Right lobe of liver (tissue), 6 donors: Measurements from ENCODE around the gene LRRC28. TPM values are rescaled to one million over a fixed set of nuclear protein-coding genes. Genes with fewer than 3 reads are reported as not detected.
A peak's percentile ranks its signal among the peaks of the same experiment; 100 is the strongest.

Source experiments
- ATAC-seq, 4 donors: fragments of 200-7000 bp; cut with Tn5 transposase; one replicate each; pipeline ENCODE4 v1.9.1; 2020; ENCODE audit warnings: mild to moderate bottlenecking in 4 of 4, moderate library complexity in 4 of 4
- DNase-seq, 3 donors: peaks; one replicate each; pipeline ENCODE4 v3.0.0-alpha.2; 2020
- H3K27ac ChIP-seq, 3 donors: fragments of 200-600 bp; one replicate each; pipeline ENCODE4 v1.8.0; 2022
- H3K27me3 ChIP-seq, 2 donors: fragments of 200-600 bp; one replicate each; pipeline ENCODE4 v1.8.0; 2022
- H3K36me3 ChIP-seq, 4 donors: fragments of 200-600 bp; sonication (generic) in 1 of 4; one replicate each; pipeline versions ENCODE4 v1.5.1 to v1.8.0; 2017 to 2022; ENCODE audit warnings: control low read depth in 1 of 4
- H3K4me1 ChIP-seq, 4 donors: fragments of 200-600 bp; sonication (generic) in 1 of 4; one replicate each; pipeline versions ENCODE4 v1.5.1 to v1.8.0; 2017 to 2022; ENCODE audit warnings: control low read depth in 1 of 4
- H3K4me3 ChIP-seq, 3 donors: fragments of 200-600 bp; one replicate each; pipeline ENCODE4 v1.8.0; 2022
- H3K9me3 ChIP-seq, 4 donors: fragments of 200-600 bp; sonication (generic) in 1 of 4; one replicate each; pipeline versions ENCODE4 v1.5.1 to v1.8.0; 2017 to 2022; ENCODE audit warnings: control low read depth in 1 of 4
- POLR2A ChIP-seq: fragments of 450-650 bp; IDR thresholded peaks from one replicate; pipeline ENCODE4 v1.6.1; 2017; ENCODE audit warnings: antibody characterized with exemption, mild to moderate bottlenecking
- WGBS: methylation state at CpG from one replicate; pipeline ENCODE4 v1.1.6; 2018; ENCODE audit warnings: low coverage, low lambda C conversion rate; ENCODE audit not compliant: insufficient coverage; ENCODE audit errors: missing lambda C conversion rate; 5-methylcytosine and 5-hydroxymethylcytosine counted together
- intact Hi-C, 2 donors: fragments of 100-400 bp; cut with DNase I; formaldehyde crosslinking; loops; one replicate each; pipeline versions ENCODE4 v1.11.2 to v1.14.1; 2022
- total RNA-seq, 6 experiments: library from RNA; depleted of rRNA in 2 of 6; stranded (reverse); fragments of >200 nt in 2 of 6; fragmentation: NEBNext Ultra II Directional in 3 of 6; extraction: Animal tissue kit (Norgen Biotek cat#: 25700) in 3 of 6; gene quantifications; one replicate each; pipeline versions ENCODE4 v1.1.0 to v1.2.4, GENCODE V29; 2016 to 2023
- TF ChIP-seq, protein P1 (sequence below), 4 donors: fragments of 200-600 bp in 3 of 4; fragments of 450-650 bp in 1 of 4; IDR thresholded peaks; one replicate each; pipeline versions ENCODE4 v1.5.1 to v1.8.0; 2016 to 2022; ENCODE audit warnings: antibody characterized with exemption in 4 of 4, mild to moderate bottlenecking in 2 of 4
- donor health status: DM: no; HTN: yes; CAD: no.
- donor health status: DM: no; HTN: no; CAD: no.
- donor health status: DM: no; HTN: no; CAD: no.
- donor health status: DM: no; HTN: yes; CAD: no.
- donor health status: DM: no; HTN: yes; CAD: no.

Gene LRRC28
- total RNA-seq, 6 experiments from 2014 or later: 21.8 to 70.1 (median 31.9) TPM

DNA sequence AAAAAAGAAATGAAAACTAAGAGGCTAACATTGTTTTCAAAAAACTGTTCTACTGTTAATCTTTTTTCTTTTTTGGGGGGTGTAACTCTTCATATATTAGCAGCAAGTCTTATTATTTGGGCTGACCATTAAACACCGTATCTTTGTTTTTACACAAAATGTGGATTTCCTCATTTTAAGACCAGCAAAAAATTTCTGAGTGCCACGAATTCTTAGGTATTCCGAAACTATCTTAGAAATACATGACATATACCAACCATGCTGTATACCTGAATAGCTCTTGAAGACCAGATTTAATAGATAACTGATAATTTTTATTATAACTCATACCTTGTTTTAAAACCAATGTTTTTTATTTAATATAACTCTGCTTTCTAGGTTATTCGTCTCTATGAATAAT, 1.3 kb upstream of the LRRC28 start:
- Histone ChIP-seq H3K27me3 (no peaks in the 10 kb centered on the region), H3K27ac (peak overlapping the region; percentile 71 to 85 (median 82)), H3K9me3 (no peaks in the 10 kb centered on the region), H3K4me1 (peaks cover 0 to 43% (median 6%) of the 10 kb centered on the region in 4 donors), H3K36me3 (peaks cover 0 to under 1% (median 0%) of the 10 kb centered on the region in 4 donors), H3K4me3 (peak overlapping the region; percentile 19 to 74 (median 60))
- DNase-seq (no peak), ATAC-seq (no peak)
- WGBS: 22% methylated on average over 4 of the region's 4 CpGs
- intact Hi-C loops: no loop called here
- TF ChIP-seq, protein P1, sequence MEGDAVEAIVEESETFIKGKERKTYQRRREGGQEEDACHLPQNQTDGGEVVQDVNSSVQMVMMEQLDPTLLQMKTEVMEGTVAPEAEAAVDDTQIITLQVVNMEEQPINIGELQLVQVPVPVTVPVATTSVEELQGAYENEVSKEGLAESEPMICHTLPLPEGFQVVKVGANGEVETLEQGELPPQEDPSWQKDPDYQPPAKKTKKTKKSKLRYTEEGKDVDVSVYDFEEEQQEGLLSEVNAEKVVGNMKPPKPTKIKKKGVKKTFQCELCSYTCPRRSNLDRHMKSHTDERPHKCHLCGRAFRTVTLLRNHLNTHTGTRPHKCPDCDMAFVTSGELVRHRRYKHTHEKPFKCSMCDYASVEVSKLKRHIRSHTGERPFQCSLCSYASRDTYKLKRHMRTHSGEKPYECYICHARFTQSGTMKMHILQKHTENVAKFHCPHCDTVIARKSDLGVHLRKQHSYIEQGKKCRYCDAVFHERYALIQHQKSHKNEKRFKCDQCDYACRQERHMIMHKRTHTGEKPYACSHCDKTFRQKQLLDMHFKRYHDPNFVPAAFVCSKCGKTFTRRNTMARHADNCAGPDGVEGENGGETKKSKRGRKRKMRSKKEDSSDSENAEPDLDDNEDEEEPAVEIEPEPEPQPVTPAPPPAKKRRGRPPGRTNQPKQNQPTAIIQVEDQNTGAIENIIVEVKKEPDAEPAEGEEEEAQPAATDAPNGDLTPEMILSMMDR (IDR thresholded peaks at IDR 0.05): no peak
- no peak for TF ChIP-seq POLR2A

DNA sequence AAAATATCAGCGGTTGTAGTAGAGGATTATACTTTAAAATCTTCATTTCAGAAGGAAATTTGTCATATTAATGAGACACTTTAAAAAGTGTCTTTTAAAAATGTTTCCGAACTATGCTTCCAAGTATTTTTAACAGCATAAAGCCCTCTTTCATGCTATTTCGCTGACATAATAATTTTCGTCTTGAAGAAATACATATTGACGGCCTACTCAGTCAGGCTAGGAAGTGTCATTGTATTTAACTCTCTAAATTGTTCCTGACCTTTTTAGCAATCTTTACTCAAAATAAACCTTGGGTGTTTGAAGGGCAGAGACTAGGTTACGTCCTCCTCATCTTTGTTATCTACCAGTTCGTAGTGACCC, 806 bp upstream of the LRRC28 start:
- intact Hi-C loops: no loop called here
- 9% methylated on average over 7 of the region's 7 CpGs for WGBS
- DNase-seq: no peak
- H3K4me3 ChIP-seq: peak overlapping the region; percentile 19 to 74 (median 60)
- ATAC-seq: no peak
- no peaks in the 10 kb centered on the region for H3K9me3 ChIP-seq
- H3K27ac ChIP-seq: peak overlapping the region; percentile 73 to 85 (median 82)
- H3K4me1 ChIP-seq: peaks cover 0 to 47% (median 6%) of the 10 kb centered on the region in 4 donors
- no peak for TF ChIP-seq POLR2A
- TF ChIP-seq, protein P1 (IDR thresholded peaks at IDR 0.05): no peak
- no peaks in the 10 kb centered on the region for H3K27me3 ChIP-seq
- no peaks in the 10 kb centered on the region for H3K36me3 ChIP-seq

DNA sequence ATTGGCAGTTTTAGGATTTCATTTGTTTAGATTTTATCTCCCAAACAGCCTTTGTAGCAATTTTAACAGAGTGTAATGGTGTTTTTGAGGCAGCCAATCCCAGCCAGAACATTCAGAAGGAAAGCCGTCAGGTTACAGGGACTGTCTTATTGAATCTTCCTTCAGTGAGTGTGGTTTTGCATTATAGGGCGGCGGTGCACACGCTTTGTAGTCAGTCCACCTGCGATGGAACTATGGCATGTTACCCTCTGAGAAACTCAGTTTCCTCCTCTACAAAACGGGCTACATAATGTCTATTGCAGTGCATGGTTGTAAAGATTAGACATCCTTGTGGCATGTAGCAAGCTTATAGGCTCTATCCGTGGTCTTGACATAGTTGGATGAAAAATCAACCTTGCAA, 1.0 kb downstream of the LRRC28 start:
- H3K27ac ChIP-seq: peak overlapping the region; percentile 91 to 94 (median 92)
- no peaks in the 10 kb centered on the region for H3K27me3 ChIP-seq
- intact Hi-C loops: no loop called here
- H3K4me1 ChIP-seq: peaks cover 0 to 65% (median 6%) of the 10 kb centered on the region in 4 donors
- no peaks in the 10 kb centered on the region for H3K9me3 ChIP-seq
- ATAC-seq: no peak
- WGBS: 30% methylated on average over 7 of the region's 7 CpGs
- DNase-seq: no peak
- H3K36me3 ChIP-seq: no peaks in the 10 kb centered on the region
- H3K4me3 ChIP-seq: peak overlapping the region; percentile 68 to 74 (median 73)
- TF ChIP-seq POLR2A: no peak
- TF ChIP-seq, protein P1 (IDR thresholded peaks at IDR 0.05): no peak

DNA sequence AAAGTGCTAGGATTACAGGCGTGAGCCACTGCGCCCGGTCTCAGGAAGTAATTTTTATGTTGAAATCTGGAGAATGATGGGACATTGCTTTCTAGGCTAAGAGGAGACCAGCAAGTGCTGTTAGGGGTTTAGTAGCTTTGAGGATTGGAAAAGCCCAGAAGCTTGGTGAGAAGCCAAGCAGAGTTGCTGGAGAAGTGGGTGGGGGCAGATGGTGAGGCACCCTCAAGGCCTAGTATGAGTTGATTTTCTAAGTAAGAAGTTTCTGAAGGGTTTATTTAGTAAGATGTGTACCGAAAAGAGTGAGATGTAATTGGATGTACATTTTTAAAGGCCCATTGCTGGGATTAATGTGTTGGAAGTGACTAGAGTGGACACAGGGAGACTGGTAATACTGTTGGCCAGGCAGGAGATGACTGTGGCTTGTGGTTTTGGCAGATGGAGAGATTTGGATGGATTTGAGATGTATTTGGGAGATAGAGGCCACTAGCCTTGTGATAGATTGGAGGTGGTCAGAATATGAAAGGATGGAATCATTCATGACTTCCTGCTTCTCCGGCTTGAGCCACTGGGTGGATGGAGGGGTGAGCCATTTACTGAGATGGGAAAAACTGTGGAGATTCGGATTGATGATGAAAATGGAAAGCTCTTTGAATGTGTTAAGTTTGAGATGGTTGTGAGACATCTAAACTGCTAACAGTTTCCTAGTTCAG, 2.3 kb downstream of the LRRC28 start:
- no peaks in the 10 kb centered on the region for H3K36me3 ChIP-seq
- TF ChIP-seq, protein P1 (IDR thresholded peaks at IDR 0.05): no peak
- no peak for TF ChIP-seq POLR2A
- H3K27me3 ChIP-seq: no peaks in the 10 kb centered on the region
- H3K4me1 ChIP-seq: peaks cover 0 to 67% (median 6%) of the 10 kb centered on the region in 4 donors
- H3K4me3 ChIP-seq: no peak overlapping the region
- peak overlapping the region in 1 of 3 donors; percentile 20 for H3K27ac ChIP-seq
- H3K9me3 ChIP-seq: no peaks in the 10 kb centered on the region
- 70% methylated on average over 6 of the region's 6 CpGs for WGBS
- ATAC-seq (no peak), DNase-seq (no peak)
- intact Hi-C loops: no loop called here
